Muscle of back (tissue), 11 donors: ENCODE data around the gene ZDHHC19. TPM values are rescaled to one million over a fixed set of nuclear protein-coding genes. Genes with fewer than 3 reads are reported as not detected.
"Not testable (repeated sequence)": the region's sequence is repeated elsewhere in the genome, so short reads cannot be mapped to it uniquely, and the experiment has no call there.

ENCODE experiments used
- DNase-seq, 3 donors: peaks; one replicate each; pipeline versions ENCODE4 v3.0.0 to v3.0.0-alpha.2; 2013
- polyA plus RNA-seq, 10 donors: library from polyadenylated mRNA; unstranded; fragments of 120-200 nt; gene quantifications; one replicate each; pipeline ENCODE4 v1.2.1, GENCODE V29; 2013; ENCODE audit not compliant: insufficient read length in 10 of 10

Gene ZDHHC19
- polyA plus RNA-seq, 10 donors = 0.08 to 0.78 (median 0.38) TPM; not detected in 6

DNA sequence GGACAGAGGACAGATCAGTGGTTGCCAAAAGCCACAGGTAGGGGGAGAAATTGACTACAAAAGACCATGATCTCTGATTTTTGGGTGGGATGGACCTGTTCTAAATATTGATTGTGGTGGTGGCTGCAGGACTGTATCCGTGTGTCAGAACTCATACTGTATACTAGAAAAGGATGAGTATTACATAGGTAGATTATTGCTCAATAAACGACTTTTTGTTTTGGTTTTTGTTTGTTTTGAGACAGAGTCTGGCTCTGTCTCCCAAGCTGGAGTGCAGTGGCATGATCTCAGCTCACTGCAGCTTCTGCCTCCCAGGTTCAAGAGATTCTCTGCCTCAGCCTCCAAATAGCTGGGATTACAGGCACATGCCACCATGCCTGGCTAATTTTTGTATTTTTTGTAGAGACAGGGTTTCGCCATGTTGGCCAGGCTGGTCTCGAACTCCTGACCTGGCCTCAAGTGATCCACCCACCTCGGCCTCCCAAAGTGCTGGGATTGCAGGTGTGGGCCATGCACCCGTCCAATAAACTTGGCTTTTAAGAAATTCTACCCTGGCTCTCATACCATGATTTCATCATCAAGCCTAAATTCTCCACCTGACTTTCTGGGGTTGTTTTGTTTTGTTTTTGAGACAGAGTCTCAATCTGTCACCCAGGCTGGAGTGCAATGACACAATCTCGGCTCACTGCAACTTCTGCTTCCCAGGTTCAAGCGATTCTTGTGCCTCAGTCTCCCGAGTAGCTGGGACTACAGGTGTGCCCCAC, 5.6 kb downstream of the ZDHHC19 start:
- not testable (repeated sequence) for DNase-seq

DNA sequence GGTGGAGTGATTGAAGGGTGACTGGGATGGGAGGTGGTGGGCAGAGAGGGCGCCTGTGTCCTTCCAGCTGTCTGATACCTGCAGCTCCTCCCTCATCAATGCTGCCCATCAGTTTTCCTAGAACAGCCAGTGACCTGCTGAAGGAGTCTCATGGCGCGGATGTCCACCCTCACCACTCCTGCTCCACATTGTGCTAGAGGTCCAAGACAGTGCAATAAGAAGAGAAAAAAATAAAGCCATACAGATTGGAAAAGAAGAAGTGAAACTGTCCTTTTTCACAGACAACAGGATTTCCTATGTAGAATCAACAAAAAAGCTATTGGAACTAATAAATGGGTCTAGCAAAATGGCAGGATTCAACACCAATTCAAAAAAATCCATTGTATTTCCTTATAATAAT, 7.4 kb downstream of the ZDHHC19 start:
- DNase-seq = no peak

DNA sequence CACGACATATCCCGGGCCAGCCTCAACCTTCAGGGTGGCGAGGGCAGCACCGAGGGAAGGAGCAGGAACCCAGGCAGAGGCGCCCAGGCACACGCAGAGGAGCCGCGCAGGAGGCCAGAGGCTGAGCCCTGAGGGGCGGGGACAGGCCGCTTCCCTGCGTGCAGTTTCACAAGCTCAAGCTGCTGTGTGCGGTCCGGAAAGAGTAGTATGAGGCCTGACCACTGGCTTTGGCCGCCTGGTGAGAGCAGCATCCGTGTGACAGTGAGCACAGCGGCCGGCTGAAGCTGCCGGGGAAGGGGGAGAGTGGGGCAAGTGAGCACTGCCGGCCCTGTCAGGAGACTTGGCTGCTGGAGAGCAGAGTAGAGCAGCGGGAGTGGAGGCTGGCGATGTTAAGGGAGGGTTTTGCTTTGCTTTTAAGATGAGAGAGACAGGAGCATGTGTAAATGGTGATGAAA, 8.7 kb downstream of the ZDHHC19 start:
- peak in 1 of 3 donors; percentile 76 for DNase-seq

DNA sequence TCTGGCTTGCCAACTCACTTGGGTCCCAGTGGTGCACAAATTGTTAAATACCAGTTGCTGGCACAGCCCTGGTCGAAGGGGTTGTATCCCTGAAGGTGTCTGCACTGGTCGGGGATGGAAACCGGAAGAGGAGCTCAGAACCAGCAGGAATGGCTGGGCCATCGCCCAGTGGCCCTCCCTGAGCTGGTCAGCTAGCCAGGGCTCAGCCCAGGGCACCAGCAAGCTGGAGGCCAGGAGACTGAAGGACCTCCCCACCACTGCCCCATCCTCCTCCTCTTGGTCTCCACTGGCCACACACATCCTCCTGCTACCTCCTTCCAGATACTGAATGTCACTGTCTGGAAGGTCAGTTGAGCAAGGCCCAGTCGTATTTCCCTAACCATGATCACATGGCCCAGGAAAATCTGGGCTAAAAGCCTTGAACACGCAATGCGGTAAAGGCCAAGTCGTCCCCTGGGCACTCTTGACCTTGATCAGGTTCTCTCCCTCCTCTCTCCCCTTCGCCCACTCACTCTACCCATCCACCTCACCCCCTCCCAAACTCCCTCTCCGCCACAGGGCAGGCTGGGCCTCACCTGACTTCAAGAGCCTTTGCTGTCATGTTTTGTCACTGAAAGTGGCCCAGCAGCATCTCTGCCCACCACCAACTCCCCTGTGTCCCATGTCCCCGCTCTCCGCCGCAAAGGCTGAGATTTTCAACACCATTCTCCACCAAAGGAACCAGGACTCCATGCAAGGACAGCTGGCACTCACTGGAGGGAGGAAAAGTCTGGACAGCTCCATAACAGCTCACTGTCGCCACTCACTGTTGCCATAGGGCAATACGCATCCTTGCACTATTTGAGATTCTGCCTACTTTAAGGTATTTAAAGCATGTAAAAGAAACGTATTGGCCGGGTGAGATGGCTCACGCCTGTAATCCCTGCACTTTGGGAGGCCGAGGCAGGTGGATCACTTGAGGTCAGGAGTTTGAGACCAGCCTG, 12.1 kb downstream of the ZDHHC19 start:
- no peak for DNase-seq

DNA sequence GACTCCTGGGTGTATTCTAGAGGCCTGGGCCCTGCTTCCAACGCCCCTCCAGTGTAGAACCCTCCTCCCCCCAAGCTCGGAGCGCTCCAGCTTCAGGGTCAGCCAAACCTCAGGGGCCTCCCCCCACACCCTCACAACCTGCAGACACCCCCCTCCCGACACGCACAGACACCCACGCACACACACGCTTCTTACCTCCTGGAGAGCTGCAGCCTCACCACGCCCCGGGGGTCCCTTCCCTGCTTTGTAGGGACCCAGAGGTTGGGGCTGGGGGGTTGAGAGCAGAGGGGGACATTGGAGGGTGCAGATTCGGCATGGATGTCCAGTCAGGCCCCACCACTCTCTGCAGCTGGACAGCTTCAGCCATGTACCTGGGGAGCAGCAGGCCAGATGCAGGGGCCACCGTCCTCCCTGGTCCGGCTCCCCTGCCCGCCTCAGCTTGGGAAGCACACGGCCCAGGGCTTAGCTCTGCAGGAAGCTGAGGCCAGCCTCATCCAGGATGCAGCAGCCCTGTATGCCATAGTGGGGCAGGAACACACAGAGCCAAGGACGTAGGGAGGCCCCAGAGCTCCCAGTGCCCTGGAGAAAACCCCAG, 13.0 kb downstream of the ZDHHC19 start:
- DNase-seq = no peak

DNA sequence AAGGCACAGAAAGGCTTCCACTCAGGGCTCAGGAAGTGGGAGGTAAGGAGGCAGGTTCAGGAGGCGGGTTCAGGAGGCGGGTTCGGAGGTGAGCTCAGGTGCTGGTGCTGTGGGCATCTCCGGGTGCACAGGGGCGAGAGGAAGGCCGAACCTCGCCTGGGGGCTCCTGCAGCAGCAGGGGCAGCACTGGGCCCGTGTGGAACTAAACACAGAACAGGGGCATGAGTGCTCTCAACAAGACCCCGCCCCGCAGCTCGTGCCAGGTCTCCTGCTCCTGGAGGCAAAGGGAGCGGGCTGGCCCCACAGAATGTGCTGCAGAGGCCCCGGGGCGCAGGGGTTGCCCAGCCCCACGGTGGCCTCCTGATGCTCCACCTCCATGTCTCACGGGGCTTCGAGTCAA, 13.7 kb downstream of the ZDHHC19 start:
- no peak for DNase-seq

DNA sequence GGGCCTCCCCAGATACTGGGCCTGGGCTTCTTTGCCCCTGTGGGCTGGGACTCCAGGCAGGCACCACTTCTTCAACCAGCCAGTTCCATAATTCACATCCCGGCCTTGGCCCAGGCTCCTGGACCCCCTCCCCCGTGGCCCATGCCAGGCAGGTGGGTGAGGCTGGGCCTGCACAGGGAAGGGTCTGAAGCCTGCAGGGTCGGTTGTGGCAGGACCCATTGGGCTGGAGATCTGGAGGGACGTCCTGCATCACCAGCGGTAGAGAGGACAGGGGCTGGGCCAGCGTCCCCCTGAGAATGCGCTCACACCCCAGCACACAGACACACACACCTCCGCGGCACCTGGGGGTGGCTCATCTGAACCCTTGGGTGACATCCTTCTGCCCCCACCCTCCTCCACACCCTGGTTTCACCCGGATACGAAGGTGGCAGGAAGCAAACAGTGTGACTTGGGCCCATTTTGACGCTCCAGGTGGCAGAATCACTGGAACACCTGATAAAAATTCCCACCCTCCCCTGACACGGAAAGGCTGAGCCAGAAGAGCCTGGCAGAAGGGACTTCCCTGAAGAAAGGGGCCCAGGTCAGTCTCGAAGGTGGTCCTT, 15.4 kb downstream of the ZDHHC19 start:
- no peak for DNase-seq

DNA sequence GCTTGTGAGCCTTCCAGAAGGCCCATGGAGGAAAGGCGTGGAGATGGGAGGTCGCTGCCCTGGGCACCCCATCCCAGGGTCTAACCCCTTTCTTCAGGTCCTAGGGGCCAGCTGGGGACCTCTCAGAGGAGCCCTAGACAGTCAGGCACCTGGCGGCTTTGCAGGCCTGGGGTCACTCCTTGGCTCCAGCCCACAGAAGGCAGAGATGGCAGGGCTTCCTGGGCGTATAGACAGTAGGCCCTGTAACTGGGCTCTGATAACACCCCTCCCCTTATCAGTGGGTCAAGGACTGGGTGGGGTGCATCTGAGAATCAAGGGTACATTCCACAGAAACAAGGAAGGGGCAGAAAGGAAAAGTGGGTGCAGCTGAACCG, 16.7 kb downstream of the ZDHHC19 start:
- no peak for DNase-seq

DNA sequence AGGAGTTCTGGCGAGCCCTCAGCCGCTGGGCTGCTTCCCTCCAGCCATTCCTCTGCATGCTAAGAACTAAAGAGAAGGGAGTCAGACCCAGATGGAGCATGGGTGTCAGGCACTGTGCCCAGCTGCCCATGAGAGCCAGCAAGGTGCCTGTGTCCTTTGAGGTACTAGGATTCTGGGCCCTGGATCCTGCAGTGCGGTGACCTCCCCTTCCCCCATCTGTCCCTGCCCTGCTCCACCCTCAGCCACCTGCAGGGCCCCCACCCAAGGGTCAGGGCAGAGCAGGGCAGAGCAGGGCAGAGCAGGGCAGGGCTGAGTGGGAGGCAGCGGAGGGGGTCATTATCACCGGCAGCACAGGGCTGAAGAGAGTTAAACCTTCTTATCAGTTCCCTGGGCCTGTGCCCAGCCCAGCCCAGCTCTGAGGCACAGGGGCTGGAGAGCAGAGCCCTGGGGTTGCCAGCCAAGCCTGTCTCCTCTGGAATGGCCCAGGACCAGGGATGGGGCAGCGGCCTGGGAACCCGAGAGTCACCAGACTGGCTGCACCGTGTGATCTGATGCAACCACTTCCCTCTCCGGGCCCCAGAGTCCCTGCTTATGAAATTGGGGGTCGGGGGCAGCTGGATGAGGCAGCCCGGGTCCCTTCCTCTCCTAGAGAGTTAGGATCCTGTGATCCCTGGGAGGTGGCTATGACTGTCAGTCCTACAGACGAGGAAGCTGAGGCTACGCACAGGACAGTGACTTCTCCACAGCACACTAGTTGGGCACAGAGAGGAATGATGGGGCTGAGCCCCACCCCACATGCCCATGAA, 17.3 kb downstream of the ZDHHC19 start:
- no peak for DNase-seq

DNA sequence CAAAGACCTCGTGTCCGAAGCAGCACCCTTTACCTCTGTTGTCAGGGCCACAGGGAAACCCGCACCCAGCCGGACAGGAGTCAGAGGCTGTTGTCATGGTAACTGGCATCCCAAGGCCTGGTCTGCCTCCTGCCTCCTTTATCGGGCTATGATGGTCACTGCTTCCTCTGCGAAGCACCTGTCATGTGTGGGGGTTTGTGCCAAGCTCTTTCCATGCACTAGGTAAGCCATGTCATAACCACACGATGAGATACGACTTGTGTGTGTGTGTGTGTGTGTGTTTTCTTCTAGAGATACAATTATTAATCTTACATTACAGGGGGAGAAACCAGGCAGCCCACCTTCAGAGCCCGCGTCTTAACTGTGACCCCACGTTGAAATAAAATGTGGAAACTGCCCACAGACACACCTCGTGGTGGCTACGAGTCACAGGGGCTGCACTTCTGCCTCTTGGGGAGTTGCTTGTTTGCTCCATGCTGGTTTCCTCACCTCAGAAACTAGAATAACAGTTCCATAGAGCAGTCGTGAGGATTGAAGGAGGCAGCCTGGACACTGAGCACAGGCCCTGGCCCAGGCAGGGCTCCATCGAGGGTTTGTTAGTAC, 18.0 kb downstream of the ZDHHC19 start:
- no peak for DNase-seq

DNA sequence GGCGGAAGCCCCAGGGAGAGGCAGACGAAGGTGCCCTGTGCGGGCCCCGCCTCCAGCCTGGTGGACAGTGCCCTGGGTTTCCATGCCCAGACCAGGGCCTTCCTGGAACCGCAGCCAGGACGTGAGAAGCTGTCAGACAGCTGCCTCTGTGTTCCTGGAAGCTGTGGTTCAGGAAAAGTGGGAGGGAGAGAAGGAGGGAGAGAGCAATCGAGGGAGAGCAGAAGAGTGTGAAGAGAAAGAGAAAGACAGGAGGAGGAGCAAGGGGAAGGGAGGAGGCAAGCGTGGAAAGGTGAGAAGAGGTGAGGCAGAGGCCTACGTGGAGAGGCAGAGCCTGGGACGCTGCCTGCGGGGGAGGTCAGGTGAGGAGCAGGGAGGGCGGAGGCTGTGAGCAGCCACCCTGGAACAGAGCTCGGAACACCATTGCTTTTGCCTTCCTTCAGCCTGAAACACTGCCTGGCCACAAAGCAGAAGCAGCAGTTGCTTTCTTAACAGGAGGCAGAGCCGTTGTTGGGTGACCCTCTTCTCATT, 18.6 kb downstream of the ZDHHC19 start:
- peak in 1 of 3 donors; percentile 52 for DNase-seq

DNA sequence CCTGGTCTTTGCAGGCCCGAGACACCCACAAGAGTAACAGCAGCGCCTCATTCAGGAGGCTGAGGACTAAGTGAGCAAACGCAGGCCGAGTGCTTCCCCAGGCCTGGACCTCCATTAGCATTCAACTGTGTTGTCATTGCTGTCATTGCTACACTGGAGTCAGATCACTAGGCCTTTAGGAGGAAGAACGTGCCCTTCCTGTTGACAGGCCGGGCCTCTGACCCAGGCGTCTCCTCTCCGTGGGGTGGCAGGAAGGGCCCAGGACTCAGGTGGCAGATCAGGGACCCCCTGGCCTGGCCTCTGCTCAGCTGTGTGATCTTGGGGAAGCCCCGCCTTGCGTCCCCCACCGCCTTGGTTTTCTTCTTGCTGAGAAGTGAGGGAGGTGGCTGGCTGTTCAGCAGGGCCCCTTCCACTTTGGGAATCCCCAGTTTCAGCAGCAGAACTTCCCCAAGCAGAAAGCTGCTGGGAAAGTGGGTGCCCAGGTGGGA, 19.1 kb downstream of the ZDHHC19 start:
- no peak for DNase-seq

DNA sequence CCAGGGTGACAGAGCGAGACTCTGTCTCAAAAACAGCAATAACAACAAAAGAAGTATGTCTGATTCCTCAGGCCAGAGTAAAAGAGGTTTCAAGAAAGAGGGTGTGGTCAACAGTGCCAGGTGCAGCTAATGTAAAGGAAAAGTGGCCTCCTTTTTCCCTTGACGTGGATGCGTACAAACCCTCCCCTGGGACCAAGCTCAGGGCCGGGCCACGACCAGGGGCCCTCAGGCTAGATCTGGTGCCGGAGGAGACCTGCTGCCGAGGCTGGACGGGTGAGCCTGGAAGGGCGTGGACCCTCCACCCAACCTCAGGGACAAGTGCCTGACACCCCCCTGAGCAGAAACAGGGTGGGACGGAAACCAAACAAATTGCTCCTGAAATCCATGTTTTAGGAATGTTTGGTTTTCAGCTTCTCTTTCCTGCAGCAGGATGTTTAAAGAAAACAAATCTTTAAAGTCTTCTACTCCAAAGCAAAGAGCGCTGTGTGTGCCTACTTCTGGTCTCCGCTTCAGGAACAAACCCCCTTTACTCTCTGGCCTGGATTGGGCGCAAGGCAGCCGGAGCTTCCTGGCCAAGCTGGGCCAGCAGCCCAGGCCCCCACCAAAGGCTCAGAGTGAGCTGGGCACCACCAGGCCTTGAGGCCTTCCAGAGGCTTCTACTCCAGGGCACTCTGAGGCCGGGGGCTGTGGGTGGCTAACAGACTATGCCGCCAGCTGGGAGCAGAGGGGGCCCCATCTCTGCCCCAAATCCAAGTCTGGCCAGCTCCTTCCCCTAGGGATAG, 21.4 kb downstream of the ZDHHC19 start:
- DNase-seq = no peak

DNA sequence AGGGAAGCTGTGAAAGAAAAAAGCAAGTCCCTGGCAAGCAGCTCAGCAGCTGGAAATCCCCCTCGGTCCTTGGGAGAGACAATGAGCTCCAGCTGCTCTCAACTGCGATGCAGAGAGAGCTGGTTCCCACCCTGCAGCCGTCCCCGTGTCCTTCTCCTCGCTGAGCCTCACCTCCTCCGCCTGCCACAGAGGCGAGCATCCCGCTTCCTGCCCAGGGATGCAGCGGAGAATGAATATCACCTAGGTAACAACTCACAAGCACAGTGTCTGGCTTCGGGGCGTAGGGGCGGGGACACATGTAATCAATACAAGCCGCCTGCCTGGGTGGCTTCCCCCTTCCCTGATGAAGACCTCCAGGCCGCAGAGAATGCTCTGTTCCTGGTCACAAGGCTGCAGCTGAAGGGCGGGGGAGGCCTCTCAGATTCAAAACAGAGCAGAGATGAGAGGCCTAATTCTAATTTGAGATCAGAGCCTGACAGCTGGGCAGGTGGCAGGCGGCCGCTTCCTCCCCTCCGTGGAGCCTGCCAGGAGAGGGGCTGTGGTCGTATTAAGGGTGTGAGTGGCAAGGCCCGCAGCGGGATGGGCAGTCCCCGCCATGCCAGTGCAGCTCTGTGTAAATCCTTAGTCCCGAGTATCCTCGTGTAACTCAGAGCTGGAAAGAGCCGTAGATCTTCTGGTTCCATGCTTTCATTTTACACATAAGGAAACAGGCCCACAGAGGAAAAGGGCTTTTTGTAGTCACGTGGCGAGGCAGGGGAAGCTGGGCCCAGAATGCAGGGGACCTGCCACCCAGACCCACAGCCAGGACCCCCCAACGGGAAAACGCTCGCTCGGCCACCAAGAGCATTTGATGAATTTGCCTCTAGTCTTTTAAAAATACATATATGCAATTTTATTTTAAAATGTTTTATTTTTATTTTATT, 24.3 kb downstream of the ZDHHC19 start:
- peak; percentile 75 to 93 (median 77) for DNase-seq

DNA sequence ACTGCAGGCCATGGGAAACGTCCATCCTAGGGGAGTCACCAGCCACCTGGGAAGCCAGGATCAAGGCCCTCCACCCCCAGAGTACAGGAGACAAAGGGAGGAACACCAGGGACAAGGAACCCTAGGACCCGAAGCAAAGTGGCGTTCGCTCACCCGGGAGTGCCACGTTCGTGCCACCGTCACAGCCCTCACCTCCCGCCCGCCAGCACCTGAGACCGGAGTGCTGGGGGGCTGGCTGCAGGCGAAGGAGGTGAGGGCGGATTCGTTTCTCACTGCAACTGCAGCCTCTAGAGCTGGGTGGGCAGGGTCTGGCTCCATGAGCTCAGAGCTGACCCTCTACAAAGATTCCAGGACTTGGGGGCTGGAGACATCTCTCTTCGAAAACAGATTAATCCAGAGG, 26.3 kb downstream of the ZDHHC19 start:
- no peak for DNase-seq

DNA sequence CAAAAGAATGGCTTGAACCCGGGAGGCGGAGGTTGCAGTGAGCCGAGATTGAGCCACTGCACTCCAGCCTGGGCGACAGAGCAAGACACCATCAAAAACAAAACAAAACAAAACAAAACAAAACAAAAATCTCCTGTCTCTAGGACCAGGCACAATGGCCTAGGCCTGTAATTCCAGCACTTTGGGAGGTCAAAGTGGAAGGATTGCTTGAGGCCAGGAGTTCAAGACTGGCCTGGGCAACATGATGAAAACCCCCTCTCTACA, 27.1 kb downstream of the ZDHHC19 start:
- DNase-seq = not testable (repeated sequence)

DNA sequence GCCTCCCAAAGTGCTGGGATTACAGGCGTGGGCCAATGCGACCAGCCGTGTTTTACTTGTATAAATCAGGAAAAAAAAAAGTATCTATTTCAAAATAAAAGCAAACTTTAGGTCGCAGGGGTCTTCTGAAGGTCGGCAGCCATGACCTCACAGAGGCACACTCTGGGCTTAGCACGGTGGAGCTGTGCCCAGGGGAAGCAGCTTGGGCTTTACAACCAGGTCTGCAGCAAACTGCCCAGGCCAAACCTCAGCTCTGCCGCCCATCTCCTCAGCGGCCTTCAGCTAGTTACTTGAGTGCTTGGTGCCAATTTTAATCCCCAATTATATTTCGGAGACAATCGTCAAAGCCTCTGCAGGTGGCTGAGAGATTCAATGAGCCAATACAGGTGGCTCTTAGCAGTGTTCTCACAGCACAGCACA, 30.1 kb downstream of the ZDHHC19 start:
- no peak for DNase-seq

DNA sequence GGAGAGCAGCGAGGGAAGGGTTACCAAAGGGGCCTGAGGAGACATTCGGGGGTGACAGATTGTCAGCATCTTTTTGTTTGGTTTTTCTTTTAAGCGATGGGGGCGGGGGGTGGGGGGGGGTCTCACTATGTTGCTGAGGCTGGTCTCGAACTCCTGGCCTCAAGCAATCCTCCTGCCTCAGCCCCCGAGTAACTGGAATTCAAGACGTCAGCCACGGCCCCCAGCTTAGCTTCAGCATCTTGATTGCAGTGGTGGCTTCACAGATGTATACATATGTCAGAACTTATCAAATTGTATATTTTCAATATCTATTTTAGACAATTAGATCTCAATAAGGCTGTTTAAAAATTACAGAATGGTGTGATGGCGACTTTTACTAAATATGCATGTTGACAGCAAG, 30.9 kb downstream of the ZDHHC19 start:
- no peak for DNase-seq
